Suprapubic skin (tissue), 4 donors: ENCODE data around the gene PTPRN2. TPM values are rescaled to one million over a fixed set of nuclear protein-coding genes. Genes with fewer than 3 reads are reported as not detected.

Experiments
- DNase-seq, 2 donors: peaks; one replicate each; pipeline ENCODE4 v3.0.0-alpha.2; 2019; ENCODE audit warnings: low spot score in 2 of 2
- H3K27ac ChIP-seq: fragments of 200-600 bp; sonication (generic); one replicate; pipeline ENCODE4 v1.5.1; 2019
- H3K27me3 ChIP-seq: fragments of 200-600 bp; sonication (generic); one replicate; pipeline ENCODE4 v1.5.1; 2019
- H3K36me3 ChIP-seq: fragments of 200-600 bp; sonication (generic); one replicate; pipeline ENCODE4 v1.5.1; 2019
- H3K4me1 ChIP-seq: fragments of 200-600 bp; sonication (generic); one replicate; pipeline ENCODE4 v1.5.1; 2019
- H3K4me3 ChIP-seq: fragments of 200-600 bp; sonication (generic); one replicate; pipeline ENCODE4 v1.5.1; 2019; ENCODE audit warnings: mild to moderate bottlenecking
- H3K9me3 ChIP-seq: fragments of 200-600 bp; sonication (generic); one replicate; pipeline ENCODE4 v1.5.1; 2019
- CTCF ChIP-seq, 2 donors: fragments of 200-600 bp in 1 of 2; fragments of 450-650 bp in 1 of 2; sonication (generic) in 1 of 2; IDR thresholded peaks; one replicate each; pipeline ENCODE4 v1.5.1; 2016 to 2019; ENCODE audit warnings: antibody characterized with exemption in 2 of 2, mild to moderate bottlenecking in 1 of 2, moderate library complexity in 1 of 2
- EP300 ChIP-seq: sonication (generic); formaldehyde crosslinking; IDR thresholded peaks from one replicate; pipeline ENCODE4 v1.6.1; 2017; ENCODE audit warnings: antibody characterized with exemption
- POLR2A ChIP-seq, 2 donors: fragments of 450-650 bp; IDR thresholded peaks; one replicate each; pipeline ENCODE4 v1.6.1; 2017; ENCODE audit warnings: antibody characterized with exemption in 2 of 2, mild to moderate bottlenecking in 2 of 2, moderate library complexity in 2 of 2
- POLR2AphosphoS5 ChIP-seq, 3 donors: sonication (generic); formaldehyde crosslinking; IDR thresholded peaks; one replicate each; pipeline ENCODE4 v1.6.1; 2017; ENCODE audit warnings: antibody characterized with exemption in 3 of 3
- WGBS: methylation state at CpG from one replicate; pipeline ENCODE4 v1.1.5; 2018; 5-methylcytosine and 5-hydroxymethylcytosine counted together
- total RNA-seq, 4 donors: library from RNA; depleted of rRNA; stranded (reverse); fragments of >200 nt; gene quantifications; one replicate each; pipeline ENCODE4 v1.1.0, GENCODE V29; 2016

PTPRN2 gene
- total RNA-seq, 4 donors from 2014 or later, result 0.23 to 1.8 (median 1.3) TPM

DNA sequence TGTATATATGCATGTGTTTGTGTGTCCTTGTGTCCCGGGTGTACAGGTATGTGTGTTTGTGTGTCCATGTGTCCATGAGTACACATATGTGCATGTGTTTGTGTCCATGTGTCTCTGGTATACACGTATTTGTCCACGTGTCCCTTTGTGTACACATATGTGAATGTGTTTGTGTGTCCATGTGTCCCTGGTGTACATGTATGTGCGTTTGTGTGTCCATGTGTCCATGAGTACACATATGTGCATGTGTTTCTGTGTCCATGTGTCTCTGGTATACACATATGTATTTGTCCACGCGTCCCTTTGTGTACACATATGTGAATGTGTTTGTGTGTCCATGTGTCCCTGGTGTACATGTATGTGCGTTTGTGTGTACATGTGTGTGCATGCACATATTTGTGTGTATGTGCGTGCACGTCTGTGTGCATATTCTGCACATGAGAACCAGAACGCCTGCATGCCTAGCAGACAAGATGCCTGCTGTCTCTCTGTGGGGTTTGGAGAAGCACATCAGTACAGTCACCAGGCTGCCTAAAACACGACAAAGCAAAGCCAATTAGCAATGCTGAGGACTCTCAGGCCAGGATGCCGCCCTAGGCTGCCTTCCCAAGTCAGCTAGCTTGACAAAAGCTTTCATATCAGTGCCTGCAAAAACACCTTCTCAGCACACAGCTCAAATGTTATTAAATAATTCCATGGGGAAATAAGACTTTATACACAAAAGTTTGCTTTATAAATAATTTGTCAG, 327.8 kb downstream of the PTPRN2 start:
- no peaks in the 10 kb centered on the region for H3K27me3 ChIP-seq
- H3K27ac ChIP-seq, result no peak overlapping the region
- 74% methylated on average over 11 of the region's 12 CpGs for WGBS
- no peaks in the 10 kb centered on the region for H3K36me3 ChIP-seq
- no peak for TF ChIP-seq POLR2AphosphoS5 (IDR thresholded peaks at IDR 0.05)
- TF ChIP-seq POLR2A (IDR thresholded peaks at IDR 0.05), result no peak
- no peak for TF ChIP-seq EP300
- no peak overlapping the region for H3K4me3 ChIP-seq
- no peak for DNase-seq
- no peaks in the 10 kb centered on the region for H3K4me1 ChIP-seq
- H3K9me3 ChIP-seq, result no peaks in the 10 kb centered on the region

GRCh38 chr7:158259141-158259540, 328.5 kb downstream of the PTPRN2 start:
- 89% methylated on average over 9 of the region's 10 CpGs for WGBS
- H3K4me1 ChIP-seq, result no peaks in the 10 kb centered on the region
- DNase-seq, result no peak
- H3K27me3 ChIP-seq, result no peaks in the 10 kb centered on the region
- no peaks in the 10 kb centered on the region for H3K9me3 ChIP-seq
- no peaks in the 10 kb centered on the region for H3K36me3 ChIP-seq
- TF ChIP-seq POLR2AphosphoS5 (IDR thresholded peaks at IDR 0.05), result no peak
- TF ChIP-seq EP300, result no peak
- no peak for TF ChIP-seq POLR2A (IDR thresholded peaks at IDR 0.05)
- no peak for TF ChIP-seq CTCF (IDR thresholded peaks at IDR 0.05)
- H3K27ac ChIP-seq, result no peak overlapping the region
- no peak overlapping the region for H3K4me3 ChIP-seq

- TF ChIP-seq POLR2AphosphoS5 (IDR thresholded peaks at IDR 0.05), result no peak
- Histone ChIP-seq H3K36me3 (no peaks in the 10 kb centered on the region), H3K27ac (no peak overlapping the region), H3K4me1 (no peaks in the 10 kb centered on the region), H3K27me3 (no peaks in the 10 kb centered on the region), H3K4me3 (no peak overlapping the region), H3K9me3 (no peaks in the 10 kb centered on the region)
- DNase-seq, result no peak
- WGBS, result 86% methylated on average over 22 of the region's 22 CpGs
These were observed 329.1 kb downstream of the PTPRN2 start for GRCh38 chr7:158258411-158259130.

GRCh38 chr7:158257516-158258410, 329.9 kb downstream of the PTPRN2 start:
- H3K36me3 ChIP-seq, result no peaks in the 10 kb centered on the region

GRCh38 chr7:158257001-158257400, 330.6 kb downstream of the PTPRN2 start:
- Histone ChIP-seq H3K4me1 (no peaks in the 10 kb centered on the region), H3K4me3 (no peak overlapping the region), H3K27ac (no peak overlapping the region), H3K9me3 (no peaks in the 10 kb centered on the region), H3K27me3 (no peaks in the 10 kb centered on the region), H3K36me3 (no peaks in the 10 kb centered on the region)
- WGBS, result 78% methylated on average over 10 of the region's 12 CpGs
- no peak for TF ChIP-seq POLR2AphosphoS5 (IDR thresholded peaks at IDR 0.05)
- TF ChIP-seq CTCF (IDR thresholded peaks at IDR 0.05), result no peak
- TF ChIP-seq EP300, result no peak
- no peak for TF ChIP-seq POLR2A (IDR thresholded peaks at IDR 0.05)
- DNase-seq, result peak; percentile 17 to 41

More at GRCh38 chr7:158257516-158258410, 329.9 kb downstream of the PTPRN2 start:
- WGBS, result 90% methylated on average over 31 of the region's 33 CpGs
- Histone ChIP-seq H3K27ac (no peak overlapping the region), H3K4me3 (no peak overlapping the region), H3K27me3 (no peaks in the 10 kb centered on the region), H3K9me3 (no peaks in the 10 kb centered on the region), H3K4me1 (no peaks in the 10 kb centered on the region)
- no peak for TF ChIP-seq EP300
- TF ChIP-seq CTCF (IDR thresholded peaks at IDR 0.05), result no peak
- TF ChIP-seq POLR2A (IDR thresholded peaks at IDR 0.05), result no peak
- TF ChIP-seq POLR2AphosphoS5 (IDR thresholded peaks at IDR 0.05), result no peak
- DNase-seq, result peak in 1 of 2 donors; percentile 44
